Chondrocyte (in vitro differentiated cells): ENCODE results near the gene TEDDM1. TPM values are rescaled to one million over a fixed set of nuclear protein-coding genes. Genes with fewer than 3 reads are reported as not detected.

Experiments used
- DNase-seq: peaks from one replicate; pipeline ENCODE4 v3.0.0; 2021; ENCODE audit warnings: mixed read lengths, low spot score
- H3K27ac Mint-ChIP-seq: one replicate; pipeline ENCODE4 v1.8.0; 2021; ENCODE audit warnings: mild to moderate bottlenecking, moderate library complexity, mixed read lengths; ENCODE audit not compliant: unreplicated experiment
- H3K27me3 Mint-ChIP-seq: 2 replicates; pipeline ENCODE4 v1.8.0; 2021; ENCODE audit warnings: low read depth, mixed read lengths
- H3K36me3 Mint-ChIP-seq: 2 replicates; pipeline ENCODE4 v1.8.0; 2021; ENCODE audit warnings: low read depth, mixed read lengths
- H3K4me1 Mint-ChIP-seq: 2 replicates; pipeline ENCODE4 v1.8.0; 2021; ENCODE audit warnings: low read depth, mild to moderate bottlenecking, mixed read lengths
- H3K4me3 Mint-ChIP-seq: one replicate; pipeline ENCODE4 v1.8.0; 2021; ENCODE audit warnings: mild to moderate bottlenecking, moderate library complexity, mixed read lengths; ENCODE audit not compliant: unreplicated experiment
- H3K9me3 Mint-ChIP-seq: 2 replicates; pipeline ENCODE4 v1.8.0; 2021; ENCODE audit warnings: low read depth, mixed read lengths
- CTCF ChIP-seq: fragments of 200-600 bp; sonication (generic); IDR thresholded peaks from 2 replicates; pipeline ENCODE4 v1.5.0; 2021; ENCODE audit warnings: antibody characterized with exemption, mild to moderate bottlenecking, moderate library complexity
- total RNA-seq: library from RNA; stranded (reverse); gene quantifications from 3 replicates; pipeline ENCODE4 v1.2.1, GENCODE V29; 2021

TEDDM1 gene
- total RNA-seq, 1 donor from 2014 or later = not detected

DNA sequence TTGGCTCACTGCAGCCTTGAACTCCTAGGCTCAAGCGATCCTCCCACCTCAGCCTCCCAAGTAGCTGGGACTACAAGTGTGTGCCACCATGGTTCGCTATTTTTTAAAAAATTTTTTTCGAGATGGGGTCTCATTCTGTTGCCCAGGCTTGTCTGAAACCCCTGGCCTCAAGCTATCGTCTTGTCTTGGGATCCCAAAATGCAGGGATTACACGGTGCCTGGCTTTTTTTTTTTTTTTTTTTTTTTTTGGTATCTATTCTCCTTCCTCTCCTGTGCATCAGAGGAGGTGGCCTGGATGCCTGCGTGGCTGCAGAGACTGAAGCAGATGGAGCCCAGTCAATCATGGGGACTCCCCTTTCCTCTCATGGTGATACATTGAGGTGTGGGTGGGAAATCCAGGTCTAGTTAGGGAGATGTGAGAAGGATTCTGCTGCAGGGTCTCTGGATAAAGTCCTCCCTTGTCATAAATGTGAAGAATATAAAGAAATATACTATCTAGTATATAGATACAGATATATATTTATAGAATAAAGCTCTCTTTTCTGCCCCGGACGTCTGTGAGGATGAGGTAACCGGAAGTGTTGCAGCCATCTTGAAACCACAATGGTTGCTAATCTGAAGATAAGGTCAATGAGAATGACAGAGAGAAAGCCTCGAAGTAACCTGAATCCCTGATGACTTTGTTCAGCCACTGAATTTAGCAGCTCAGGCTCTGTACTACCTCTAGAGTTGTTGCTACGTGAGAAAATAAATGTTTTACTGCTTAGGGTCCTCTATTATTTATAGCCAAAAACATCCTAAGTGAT, 30.0 kb upstream of the TEDDM1 start:
- H3K9me3 Mint-ChIP-seq = no peaks in the 10 kb centered on the region
- H3K36me3 Mint-ChIP-seq = no peaks in the 10 kb centered on the region
- no peak for TF ChIP-seq CTCF
- no peak overlapping the region for H3K4me3 Mint-ChIP-seq
- H3K27ac Mint-ChIP-seq = no peak overlapping the region
- DNase-seq = no peak
- no peaks in the 10 kb centered on the region for H3K4me1 Mint-ChIP-seq
- H3K27me3 Mint-ChIP-seq = peaks cover 16% of the 10 kb centered on the region

GRCh38 chr1:182428043-182428442, 27.6 kb upstream of the TEDDM1 start:
- H3K36me3 Mint-ChIP-seq = no peaks in the 10 kb centered on the region
- no peaks in the 10 kb centered on the region for H3K4me1 Mint-ChIP-seq
- H3K27me3 Mint-ChIP-seq = peaks cover 14% of the 10 kb centered on the region
- H3K27ac Mint-ChIP-seq = no peak overlapping the region
- no peak for TF ChIP-seq CTCF
- H3K4me3 Mint-ChIP-seq = no peak overlapping the region
- no peak for DNase-seq
- H3K9me3 Mint-ChIP-seq = no peaks in the 10 kb centered on the region

- Mint-ChIP-seq H3K9me3 (no peaks in the 10 kb centered on the region), H3K4me1 (no peaks in the 10 kb centered on the region), H3K27ac (no peak overlapping the region), H3K36me3 (no peaks in the 10 kb centered on the region), H3K27me3 (peaks cover 16% of the 10 kb centered on the region), H3K4me3 (no peak overlapping the region)
- TF ChIP-seq CTCF = no peak
- DNase-seq = no peak
Observed at GRCh38 chr1:182426442-182427430, 26.3 kb upstream of the TEDDM1 start.

DNA sequence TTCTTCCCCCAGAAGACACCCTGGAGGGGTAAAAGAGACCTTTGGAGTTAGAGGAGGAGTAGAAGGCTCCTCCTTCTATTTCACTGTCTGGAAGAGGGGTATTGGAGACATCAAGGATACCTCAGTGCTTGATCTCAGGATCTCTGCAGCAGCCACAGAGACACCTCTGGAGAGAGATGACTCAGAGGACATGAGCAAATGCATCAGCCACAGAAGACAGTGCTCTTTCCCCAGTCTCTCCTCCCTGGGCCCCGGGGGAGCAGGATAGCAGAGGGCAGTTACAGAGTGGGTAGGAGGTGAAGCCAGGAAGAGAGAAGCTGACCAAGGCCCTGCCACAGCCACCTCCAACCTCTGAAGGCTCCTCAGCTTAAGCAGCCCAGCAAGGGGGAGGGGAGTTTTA, 15.3 kb upstream of the TEDDM1 start:
- Mint-ChIP-seq H3K4me1 (no peaks in the 10 kb centered on the region), H3K9me3 (no peaks in the 10 kb centered on the region), H3K27ac (no peak overlapping the region), H3K4me3 (no peak overlapping the region), H3K27me3 (peaks cover 27% of the 10 kb centered on the region), H3K36me3 (no peaks in the 10 kb centered on the region)
- TF ChIP-seq CTCF = no peak
- no peak for DNase-seq

DNA sequence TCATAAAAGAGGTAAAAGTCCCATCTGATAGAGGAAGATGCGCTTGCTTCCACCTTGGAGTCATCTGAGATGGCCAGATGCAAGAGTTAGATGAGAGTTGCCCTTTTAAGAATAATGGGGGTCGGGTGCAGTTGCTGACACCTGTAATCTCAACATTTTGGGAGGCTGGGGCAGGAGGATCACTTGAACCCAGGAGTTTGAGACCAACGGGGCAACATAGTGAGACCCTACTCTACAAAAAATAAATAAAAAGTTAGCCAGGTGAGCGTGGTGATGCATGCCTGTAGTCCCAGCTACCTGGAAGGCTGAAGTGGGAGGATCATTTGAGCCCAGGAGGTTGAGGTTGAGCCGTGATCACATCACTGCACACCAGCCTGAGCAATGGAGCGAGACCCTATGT, 13.5 kb upstream of the TEDDM1 start:
- H3K4me3 Mint-ChIP-seq = no peak overlapping the region
- no peaks in the 10 kb centered on the region for H3K4me1 Mint-ChIP-seq
- no peak for TF ChIP-seq CTCF
- no peaks in the 10 kb centered on the region for H3K9me3 Mint-ChIP-seq
- no peaks in the 10 kb centered on the region for H3K36me3 Mint-ChIP-seq
- no peak for DNase-seq
- H3K27ac Mint-ChIP-seq = no peak overlapping the region
- peaks cover 25% of the 10 kb centered on the region for H3K27me3 Mint-ChIP-seq
